Transverse colon (tissue), 1 donor: ENCODE measurements around the gene VPS41.

Experiments
- EP300 ChIP-seq: sonication (generic); formaldehyde crosslinking; IDR thresholded peaks from one replicate; pipeline ENCODE4 v1.6.1; 2017; ENCODE audit warnings: antibody characterized with exemption, low read depth
- POLR2A ChIP-seq: fragments of 450-650 bp; IDR thresholded peaks from one replicate; pipeline ENCODE4 v1.6.1; 2016; ENCODE audit warnings: antibody characterized with exemption, mild to moderate bottlenecking, moderate library complexity

GRCh38 chr7:38685851-38686250 is 223.1 kb downstream of the VPS41 start:
- TF ChIP-seq EP300 = no peak
- no peak for TF ChIP-seq POLR2A
